PC-3 (cell line): ENCODE results near the gene C16orf74. TPM values are rescaled to one million over a fixed set of nuclear protein-coding genes. Genes with fewer than 3 reads are reported as not detected.

Experiments
- ATAC-seq: fragments of 200-7000 bp; cut with Tn5 transposase; 2 replicates; pipeline ENCODE4 v1.9.1; 2020; ENCODE audit warnings: mild to moderate bottlenecking, moderate library complexity
- BruUV-seq: library from RNA; stranded (reverse); fragments of 400-500 nt; replicated peaks from 2 replicates; lab custom pipeline; 2021; lab: Mats Ljungman, UMichigan
- CTCF ChIA-PET: fragments of 300-600 bp; sonication (Branson Sonifier 250); formaldehyde crosslinking; loops from one replicate; lab custom pipeline; 2022; ENCODE audit warnings: antibody characterized with exemption; lab: Charles Lee
- POLR2A ChIA-PET: fragments of 300-600 bp; sonication (Branson Sonifier 250); formaldehyde crosslinking; loops from one replicate; lab custom pipeline; 2022; ENCODE audit warnings: antibody characterized with exemption; ENCODE audit not compliant: unreplicated experiment; lab: Charles Lee
- DNase-seq: peaks from one replicate; pipeline ENCODE4 v3.0.0-alpha.2; 2015
- H2AFZ ChIP-seq: fragments of 300-600 bp; sonication (generic); 2 replicates; pipeline ENCODE4 v1.6.0; 2016; ENCODE audit warnings: antibody characterized with exemption, low read length
- H3F3A ChIP-seq: fragments of 300-600 bp; sonication (generic); one replicate; pipeline ENCODE4 v1.6.0; 2017; ENCODE audit warnings: antibody characterized with exemption, low read length, control low read depth, mild to moderate bottlenecking; ENCODE audit not compliant: unreplicated experiment
- H3K27ac ChIP-seq: fragments of 300-600 bp; sonication (generic); 2 replicates; pipeline ENCODE4 v1.5.1; 2016; ENCODE audit warnings: mild to moderate bottlenecking, low read length
- H3K27me3 ChIP-seq: fragments of 300-600 bp; sonication (generic); 2 replicates; pipeline ENCODE4 v1.6.1; 2016; ENCODE audit warnings: low read length, mixed read lengths
- H3K36me3 ChIP-seq: fragments of 300-600 bp; sonication (generic); 2 replicates; pipeline ENCODE4 v1.6.1; 2016; ENCODE audit warnings: low read depth, mixed run types, low read length, mixed read lengths
- H3K4me1 ChIP-seq: fragments of 300-600 bp; sonication (generic); 2 replicates; pipeline ENCODE4 v1.5.1; 2016; ENCODE audit warnings: low read length; ENCODE audit not compliant: insufficient read depth
- H3K4me2 ChIP-seq: fragments of 300-600 bp; sonication (generic); 2 replicates; pipeline ENCODE4 v1.6.0; 2016; ENCODE audit warnings: low read length
- H3K4me3 ChIP-seq: fragments of 300-600 bp; sonication (generic); 2 replicates; pipeline ENCODE4 v1.5.1; 2016; ENCODE audit warnings: mild to moderate bottlenecking, low read length, mixed read lengths
- H3K79me2 ChIP-seq: fragments of 300-600 bp; sonication (generic); 2 replicates; pipeline ENCODE4 v1.6.1; 2017; ENCODE audit warnings: low read length, mixed read lengths
- H3K9ac ChIP-seq: fragments of 300-600 bp; sonication (generic); 2 replicates; pipeline ENCODE4 v1.6.0; 2016; ENCODE audit warnings: mild to moderate bottlenecking, low read length
- H3K9me2 ChIP-seq: fragments of 300-600 bp; sonication (generic); replicated peaks from 2 replicates; pipeline ENCODE4 v1.6.1; 2016; ENCODE audit warnings: mixed run types, low read length, mixed read lengths
- H3K9me3 ChIP-seq: fragments of 300-600 bp; sonication (generic); 2 replicates; pipeline ENCODE4 v1.6.1; 2016; ENCODE audit warnings: low read length, mixed read lengths
- H4K20me1 ChIP-seq: fragments of 300-600 bp; sonication (generic); 2 replicates; pipeline ENCODE4 v1.6.1; 2016; ENCODE audit warnings: low read length, mixed read lengths
- EZH2 ChIP-seq: fragments of 300-600 bp; sonication (generic); IDR thresholded peaks from one replicate; pipeline ENCODE4 v1.6.1; 2017; ENCODE audit warnings: antibody characterized with exemption, mild to moderate bottlenecking, low read length; ENCODE audit not compliant: unreplicated experiment
- EZH2phosphoT487 ChIP-seq: fragments of 300-600 bp; sonication (generic); IDR thresholded peaks from 2 replicates; pipeline ENCODE4 v1.6.1; 2018; ENCODE audit warnings: mild to moderate bottlenecking, antibody characterized with exemption, low read length, borderline replicate concordance
- intact Hi-C: fragments of 100-400 bp; cut with micrococcal nuclease; formaldehyde crosslinking; loops from 2 replicates; pipeline ENCODE4 v1.9.0; 2023
- total RNA-seq: library from RNA; depleted of rRNA; stranded (reverse); fragments of >200 nt; gene quantifications from 2 replicates; pipeline ENCODE4 v1.2.3, GENCODE V29; 2014
- TF ChIP-seq, protein P1 (sequence below): fragments of 300-600 bp; sonication (generic); conservative IDR thresholded peaks from 2 replicates; pipeline ENCODE4 v1.5.1; 2017; ENCODE audit warnings: antibody characterized with exemption, low read depth, mild to moderate bottlenecking, low read length

The C16orf74 gene
- total RNA-seq, 1 experiment from 2014 or later: 71.0 TPM

GRCh38 chr16:85794696-85795095 lies 43.8 kb upstream of the C16orf74 start:
- Histone ChIP-seq H3K36me3 (peaks cover 6% of the 10 kb centered on the region; the same call in 1 of the 2 replicates), H2AFZ (no peak overlapping the region), H3K4me2 (no peak overlapping the region), H3K4me1 (peaks cover 6% of the 10 kb centered on the region; the same call in 1 of the 2 replicates), H3F3A (no peaks in the 10 kb centered on the region), H3K9me3 (no peaks in the 10 kb centered on the region), H3K9me2 (no peaks in the 10 kb centered on the region), H3K4me3 (no peak overlapping the region), H3K79me2 (peaks cover 97% of the 10 kb centered on the region), H4K20me1 (peaks cover 22% of the 10 kb centered on the region; the same call in 1 of the 2 replicates), H3K9ac (no peak overlapping the region), H3K27ac (no peak overlapping the region), H3K27me3 (no peaks in the 10 kb centered on the region)
- intact Hi-C loops: no loop called here
- POLR2A ChIA-PET: no interaction called here
- DNase-seq (no peak), ATAC-seq (no peak)
- CTCF ChIA-PET: no interaction called here
- TF ChIP-seq EZH2 (no peak), EZH2phosphoT487 (no peak)
- TF ChIP-seq, protein P1, sequence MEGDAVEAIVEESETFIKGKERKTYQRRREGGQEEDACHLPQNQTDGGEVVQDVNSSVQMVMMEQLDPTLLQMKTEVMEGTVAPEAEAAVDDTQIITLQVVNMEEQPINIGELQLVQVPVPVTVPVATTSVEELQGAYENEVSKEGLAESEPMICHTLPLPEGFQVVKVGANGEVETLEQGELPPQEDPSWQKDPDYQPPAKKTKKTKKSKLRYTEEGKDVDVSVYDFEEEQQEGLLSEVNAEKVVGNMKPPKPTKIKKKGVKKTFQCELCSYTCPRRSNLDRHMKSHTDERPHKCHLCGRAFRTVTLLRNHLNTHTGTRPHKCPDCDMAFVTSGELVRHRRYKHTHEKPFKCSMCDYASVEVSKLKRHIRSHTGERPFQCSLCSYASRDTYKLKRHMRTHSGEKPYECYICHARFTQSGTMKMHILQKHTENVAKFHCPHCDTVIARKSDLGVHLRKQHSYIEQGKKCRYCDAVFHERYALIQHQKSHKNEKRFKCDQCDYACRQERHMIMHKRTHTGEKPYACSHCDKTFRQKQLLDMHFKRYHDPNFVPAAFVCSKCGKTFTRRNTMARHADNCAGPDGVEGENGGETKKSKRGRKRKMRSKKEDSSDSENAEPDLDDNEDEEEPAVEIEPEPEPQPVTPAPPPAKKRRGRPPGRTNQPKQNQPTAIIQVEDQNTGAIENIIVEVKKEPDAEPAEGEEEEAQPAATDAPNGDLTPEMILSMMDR: no peak
- BruUV-seq: no TSS peak

DNA sequence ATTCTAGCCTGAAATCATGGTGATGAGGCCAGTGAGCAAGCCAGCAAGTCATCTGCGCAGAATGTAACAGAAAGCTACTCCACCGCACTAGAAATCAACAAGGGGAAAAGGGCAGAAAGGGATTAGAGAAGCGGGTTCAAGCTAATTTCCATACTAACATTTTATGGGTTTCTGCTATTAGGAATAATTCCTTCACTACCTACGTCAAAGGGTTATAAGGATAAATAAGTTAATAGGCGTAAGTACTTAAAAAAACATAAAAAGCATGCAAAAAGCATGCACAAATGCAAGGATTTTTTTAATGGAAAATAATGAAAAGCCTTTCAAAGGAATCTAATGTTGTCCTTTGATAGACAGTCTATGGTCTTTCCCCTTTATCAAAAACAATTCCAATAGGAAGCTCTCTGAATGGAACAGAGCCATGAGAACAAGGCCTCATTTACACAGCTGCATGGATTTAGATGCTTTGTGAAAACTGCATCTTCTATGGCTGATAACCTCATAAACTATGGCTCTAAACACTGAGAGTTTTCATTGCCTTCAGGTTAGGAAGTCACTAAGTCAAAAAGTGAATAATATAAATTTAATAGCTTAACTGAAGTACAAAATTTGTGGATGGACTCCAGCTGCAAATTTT lies 42.9 kb upstream of the C16orf74 start:
- Histone ChIP-seq H3K9me3 (no peaks in the 10 kb centered on the region), H3K79me2 (peaks cover 89% of the 10 kb centered on the region), H3K9ac (no peak overlapping the region), H3K27me3 (no peaks in the 10 kb centered on the region), H3F3A (no peaks in the 10 kb centered on the region), H2AFZ (no peak overlapping the region), H3K36me3 (peaks cover 7% of the 10 kb centered on the region; the same call in 1 of the 2 replicates), H3K4me1 (peaks cover 6% of the 10 kb centered on the region; the same call in 1 of the 2 replicates), H3K27ac (no peak overlapping the region), H3K9me2 (no peaks in the 10 kb centered on the region), H4K20me1 (peaks cover 22% of the 10 kb centered on the region; the same call in 1 of the 2 replicates), H3K4me3 (no peak overlapping the region), H3K4me2 (no peak overlapping the region)
- no peak for TF ChIP-seq EZH2
- no peak for TF ChIP-seq EZH2phosphoT487
- TF ChIP-seq, protein P1: no peak
- CTCF ChIA-PET: no interaction called here
- POLR2A ChIA-PET: no interaction called here
- BruUV-seq: no TSS peak
- ATAC-seq (no peak), DNase-seq (no peak)
- intact Hi-C loops: no loop called here

- CTCF ChIA-PET: no interaction called here
- Histone ChIP-seq H3K9ac (no peak overlapping the region), H3K27me3 (no peaks in the 10 kb centered on the region), H3K27ac (no peak overlapping the region), H3K4me2 (no peak overlapping the region), H3K79me2 (peaks cover 52% of the 10 kb centered on the region), H2AFZ (no peak overlapping the region), H3F3A (no peaks in the 10 kb centered on the region), H3K4me3 (no peak overlapping the region), H3K9me3 (no peaks in the 10 kb centered on the region), H4K20me1 (peaks cover 9% of the 10 kb centered on the region; the same call in 1 of the 2 replicates), H3K9me2 (no peaks in the 10 kb centered on the region), H3K4me1 (no peaks in the 10 kb centered on the region), H3K36me3 (peaks cover 13% of the 10 kb centered on the region; the same call in 1 of the 2 replicates)
- POLR2A ChIA-PET: no interaction called here
- ATAC-seq: no peak
- intact Hi-C loops: no loop called here
- no TSS peak for BruUV-seq
- no peak for DNase-seq
- TF ChIP-seq EZH2phosphoT487: no peak
- no peak for TF ChIP-seq EZH2
- TF ChIP-seq, protein P1: no peak
Measured at GRCh38 chr16:85789773-85790172, 38.9 kb upstream of the C16orf74 start.
